NCI-H2196 (cell line): ENCODE results near the gene VIM.

ENCODE experiments used
- DNase-seq: peaks from one replicate; lab custom pipeline; 2025; ENCODE audit not compliant: unreplicated experiment; lab: John Stamatoyannopoulos, UW

VIM gene

GRCh38 chr10:17228091-17229015 lies at the start of gene VIM:
VIM (plus strand) TSS chr10:17228241; CDS start chr10:17229423, 1,182 bp downstream.
- DNase-seq: no peak

GRCh38 chr10:17179002-17179401 lies 49.0 kb upstream of the VIM start:
- no peak for DNase-seq

- DNase-seq: no peak
Measured at GRCh38 chr10:17181110-17181509, 46.9 kb upstream of the VIM start.

GRCh38 chr10:17181751-17182150 lies 46.3 kb upstream of the VIM start:
- peak; percentile 17 for DNase-seq

GRCh38 chr10:17183110-17183509 lies 44.9 kb upstream of the VIM start:
- DNase-seq: no peak

GRCh38 chr10:17185873-17186272 lies 42.2 kb upstream of the VIM start:
- no peak for DNase-seq

- no peak for DNase-seq
Measured at GRCh38 chr10:17188644-17189172, 39.3 kb upstream of the VIM start.

- DNase-seq: no peak
Measured at GRCh38 chr10:17190602-17191001, 37.4 kb upstream of the VIM start.

- no peak for DNase-seq
Measured at GRCh38 chr10:17195083-17195482, 33.0 kb upstream of the VIM start.

- no peak for DNase-seq
Measured at GRCh38 chr10:17196045-17196444, 32.0 kb upstream of the VIM start.

GRCh38 chr10:17196573-17196972 lies 31.5 kb upstream of the VIM start:
- no peak for DNase-seq

GRCh38 chr10:17199351-17199804 lies 28.7 kb upstream of the VIM start:
- no peak for DNase-seq

GRCh38 chr10:17200001-17200911 lies 27.8 kb upstream of the VIM start:
- DNase-seq: no peak

GRCh38 chr10:17200912-17201793 lies 26.9 kb upstream of the VIM start, which contains the start of gene TRDMT1:
TRDMT1 (minus strand) TSS chr10:17201672; CDS start chr10:17201634, 38 bp downstream.
- peak; percentile 69 for DNase-seq

GRCh38 chr10:17201794-17202116 lies 26.3 kb upstream of the VIM start:
- DNase-seq: no peak

GRCh38 chr10:17202506-17202905 lies 25.5 kb upstream of the VIM start:
- no peak for DNase-seq

- DNase-seq: no peak
Measured at GRCh38 chr10:17202999-17203398, 25.0 kb upstream of the VIM start.

GRCh38 chr10:17203416-17203815 lies 24.6 kb upstream of the VIM start:
- no peak for DNase-seq

GRCh38 chr10:17206210-17206709 lies 21.8 kb upstream of the VIM start:
- DNase-seq: no peak

- no peak for DNase-seq
Measured at GRCh38 chr10:17208476-17208875, 19.6 kb upstream of the VIM start.
